HepG2 (cell line): ENCODE measurements around the gene KRTCAP2. TPM values are rescaled to one million over a fixed set of nuclear protein-coding genes. Genes with fewer than 3 reads are reported as not detected.

Experiments used
- ARHGAP35 ChIP-seq: sonication (generic); formaldehyde crosslinking; IDR thresholded peaks from 2 replicates; pipeline ENCODE4 v1.9.0; 2022; ENCODE audit warnings: mild to moderate bottlenecking, inconsistent platforms, moderate library complexity, missing genetic modification reagents, borderline replicate concordance
- ASH2L ChIP-seq: fragments of 300-600, 200-600 bp; sonication (generic); IDR thresholded peaks from 2 replicates; pipeline ENCODE4 v1.7.0; 2017; ENCODE audit warnings: low read depth, mild to moderate bottlenecking, moderate library complexity, mixed read lengths, low read length; ENCODE audit not compliant: insufficient read length
- ELF3 ChIP-seq: IDR thresholded peaks from 2 replicates; pipeline ENCODE4 v1.6.1; 2016; ENCODE audit warnings: missing genetic modification reagents, missing compliant biosample characterization
- HMG20A ChIP-seq: IDR thresholded peaks from 2 replicates; pipeline ENCODE4 v1.6.1; 2016; ENCODE audit warnings: borderline replicate concordance
- HOXA5 ChIP-seq: sonication (generic); formaldehyde crosslinking; IDR thresholded peaks from 2 replicates; pipeline ENCODE4 v1.4.0; 2020; ENCODE audit warnings: missing genetic modification reagents
- IRX3 ChIP-seq: sonication (generic); formaldehyde crosslinking; IDR thresholded peaks from 2 replicates; pipeline ENCODE4 v1.8.1; 2023; ENCODE audit warnings: mild to moderate bottlenecking, low read depth, missing genetic modification reagents, borderline replicate concordance
- MAF1 ChIP-seq: sonication (generic); formaldehyde crosslinking; IDR thresholded peaks from 2 replicates; pipeline ENCODE4 v1.5.0; 2020; ENCODE audit warnings: missing genetic modification reagents, borderline replicate concordance
- NKX3-1 ChIP-seq: sonication (generic); formaldehyde crosslinking; IDR thresholded peaks from 2 replicates; pipeline ENCODE4 v1.5.0; 2020; ENCODE audit warnings: missing genetic modification reagents
- SOX5 ChIP-seq: IDR thresholded peaks from 2 replicates; pipeline ENCODE4 v1.6.1; 2016; ENCODE audit warnings: borderline replicate concordance
- ZNF329 ChIP-seq: sonication (generic); formaldehyde crosslinking; IDR thresholded peaks from 2 replicates; pipeline ENCODE4 v1.9.0; 2021; ENCODE audit warnings: low read depth, mild to moderate bottlenecking, missing genetic modification reagents
- ZNF350 ChIP-seq: sonication (generic); formaldehyde crosslinking; IDR thresholded peaks from 2 replicates; pipeline ENCODE4 v1.4.0; 2020; ENCODE audit warnings: mild to moderate bottlenecking, low read depth, missing genetic modification reagents, borderline replicate concordance
- ZNF441 ChIP-seq: sonication (generic); formaldehyde crosslinking; IDR thresholded peaks from 2 replicates; pipeline ENCODE4 v1.7.0; 2021; ENCODE audit warnings: missing genetic modification reagents, borderline replicate concordance
- ZNF678 ChIP-seq: sonication (generic); formaldehyde crosslinking; IDR thresholded peaks from 2 replicates; pipeline ENCODE4 v1.4.0; 2020; ENCODE audit warnings: mild to moderate bottlenecking, missing genetic modification reagents
- ZNF7 ChIP-seq: IDR thresholded peaks from 2 replicates; pipeline ENCODE4 v1.6.1; 2016; ENCODE audit warnings: missing biosample characterization, missing genetic modification reagents
- ZNF724P ChIP-seq: sonication (generic); formaldehyde crosslinking; IDR thresholded peaks from 2 replicates; pipeline ENCODE4 v1.8.0; 2022; ENCODE audit warnings: missing genetic modification reagents, borderline replicate concordance
- ZNF777 ChIP-seq: sonication (generic); formaldehyde crosslinking; IDR thresholded peaks from 2 replicates; pipeline ENCODE4 v1.4.0; 2020; ENCODE audit warnings: missing genetic modification reagents
- polyA plus RNA-seq, 8 experiments: library from polyadenylated mRNA; depleted of rRNA in 3 of 8; stranded (reverse) in 7 of 8; unstranded in 1 of 8; fragments of >200 nt; fragmentation: Illumina TruSeq in 4 of 8; extraction: Trizol in 4 of 8; gene quantifications; 2 replicates each; pipeline versions ENCODE4 v1.2.1 to v1.2.3, GENCODE V29; 2011 to 2016; ENCODE audit warnings: low read depth in 4 of 8, missing spikeins in 1 of 8, mixed read lengths in 1 of 8; ENCODE audit not compliant: insufficient read depth in 1 of 8
- total RNA-seq, 5 experiments: library from RNA; depleted of rRNA; stranded (reverse); fragments of >200 nt; fragmentation: Illumina TruSeq; extraction: Trizol; gene quantifications; 2 replicates each; pipeline ENCODE4 v1.2.3, GENCODE V29; 2016; ENCODE audit warnings: low read depth in 1 of 5
- TF ChIP-seq, protein P1 (sequence below): sonication (generic); formaldehyde crosslinking; IDR thresholded peaks from 2 replicates; pipeline ENCODE4 v1.8.0; 2023; ENCODE audit warnings: mild to moderate bottlenecking, missing genetic modification reagents
- TF ChIP-seq, protein P2 (sequence below): sonication (generic); formaldehyde crosslinking; IDR thresholded peaks from 2 replicates; pipeline ENCODE4 v1.5.0; 2020; ENCODE audit warnings: missing genetic modification reagents, mild to moderate bottlenecking, borderline replicate concordance
- TF ChIP-seq, protein P3 (sequence below): sonication (generic); formaldehyde crosslinking; IDR thresholded peaks from 2 replicates; pipeline ENCODE4; 2020; ENCODE audit warnings: missing genetic modification reagents, mild to moderate bottlenecking, borderline replicate concordance
- TF ChIP-seq, protein P4 (sequence below): sonication (generic); formaldehyde crosslinking; IDR thresholded peaks from 2 replicates; pipeline ENCODE4 v1.8.1; 2023; ENCODE audit warnings: mild to moderate bottlenecking, moderate library complexity, missing genetic modification reagents
- TF ChIP-seq, protein P5 (sequence below): sonication (generic); formaldehyde crosslinking; IDR thresholded peaks from 2 replicates; pipeline ENCODE4 v1.4.0; 2020; ENCODE audit warnings: mild to moderate bottlenecking, missing genetic modification reagents
- TF ChIP-seq, protein P6 (sequence below): sonication (generic); formaldehyde crosslinking; IDR thresholded peaks from 2 replicates; pipeline ENCODE4 v1.5.1; 2020; ENCODE audit warnings: missing genetic modification reagents, mild to moderate bottlenecking, borderline replicate concordance

The KRTCAP2 gene
- total and polyA plus RNA-seq, 2 of the 13 experiments (the other 11 are each of a cell fraction or from before 2014, with no cell fraction given) = 77.3 to 79.4 TPM

DNA sequence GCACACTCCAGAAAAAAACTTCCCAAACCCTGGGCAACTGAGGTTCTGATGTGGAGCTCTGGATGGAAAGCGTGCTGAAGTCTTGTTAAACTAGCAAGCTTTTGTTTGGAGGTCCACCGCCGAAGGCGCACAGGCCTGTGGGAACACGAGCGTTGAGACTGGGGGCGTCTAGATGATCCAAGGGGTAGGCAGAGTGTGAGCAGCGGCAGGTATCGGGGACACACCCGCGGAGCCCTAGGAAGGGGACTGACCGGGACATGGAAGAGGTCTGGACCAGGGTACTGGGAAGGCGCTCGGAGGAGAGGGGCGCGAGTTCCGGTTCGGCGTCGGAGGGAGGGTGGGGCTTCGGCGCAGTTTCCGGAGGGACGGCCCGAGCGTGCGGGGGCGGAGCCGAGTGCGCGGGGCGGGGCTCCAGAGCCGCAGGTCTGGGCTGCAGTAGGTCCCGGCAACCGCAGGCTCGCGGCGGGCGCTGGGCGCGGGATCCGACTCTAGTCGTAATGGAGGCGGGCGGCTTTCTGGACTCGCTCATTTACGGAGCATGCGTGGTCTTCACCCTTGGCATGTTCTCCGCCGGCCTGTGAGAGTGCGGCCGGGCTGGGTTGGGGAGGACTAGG, 37.6 kb downstream of the KRTCAP2 start, which contains the start of gene SLC50A1 (continued):
- TF ChIP-seq ARHGAP35 (peak; percentile 73; the same call in 1 of the 2 replicates), ZNF7 (CRISPR knock-in tag) (peak; percentile 41; the same call in 1 of the 2 replicates), ZNF329 (0 out of 2 replicates have a peak, but pooled peaks have one; percentile 20), HOXA5 (CRISPR knock-in tag) (no peak), ELF3 (no peak; the same call in 1 of the 2 replicates), ZNF777 (CRISPR knock-in tag) (peak; percentile 46; the same call in 1 of the 2 replicates), ZNF441 (CRISPR knock-in tag) (peak; percentile 55; the same call in 1 of the 2 replicates), ZNF724P (CRISPR knock-in tag) (0 out of 2 replicates have a peak, but pooled peaks have one; percentile 54), ASH2L (peak; percentile 65), IRX3 (CRISPR knock-in tag) (peak; percentile 35; the same call in 1 of the 2 replicates), MAF1 (no peak), ZNF678 (CRISPR knock-in tag) (peak; percentile 59; the same call in 1 of the 2 replicates), HMG20A (CRISPR knock-in tag) (no peak), SOX5 (peak; percentile 9; the same call in 1 of the 2 replicates), NKX3-1 (CRISPR knock-in tag) (peak; percentile 58; the same call in 1 of the 2 replicates), ZNF350 (CRISPR knock-in tag) (peak; percentile 73; the same call in 1 of the 2 replicates)
- TF ChIP-seq, protein P1, sequence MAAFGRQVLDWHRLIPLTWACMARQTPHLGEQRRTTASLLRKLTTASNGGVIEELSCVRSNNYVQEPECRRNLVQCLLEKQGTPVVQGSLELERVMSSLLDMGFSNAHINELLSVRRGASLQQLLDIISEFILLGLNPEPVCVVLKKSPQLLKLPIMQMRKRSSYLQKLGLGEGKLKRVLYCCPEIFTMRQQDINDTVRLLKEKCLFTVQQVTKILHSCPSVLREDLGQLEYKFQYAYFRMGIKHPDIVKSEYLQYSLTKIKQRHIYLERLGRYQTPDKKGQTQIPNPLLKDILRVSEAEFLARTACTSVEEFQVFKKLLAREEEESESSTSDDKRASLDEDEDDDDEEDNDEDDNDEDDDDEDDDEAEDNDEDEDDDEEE (CRISPR knock-in tag) = no peak
- TF ChIP-seq, protein P2, sequence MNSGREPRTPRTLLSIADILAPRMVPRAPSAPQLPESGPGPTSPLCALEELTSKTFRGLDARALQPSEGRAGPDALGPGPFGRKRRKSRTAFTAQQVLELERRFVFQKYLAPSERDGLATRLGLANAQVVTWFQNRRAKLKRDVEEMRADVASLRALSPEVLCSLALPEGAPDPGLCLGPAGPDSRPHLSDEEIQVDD (CRISPR knock-in tag) = no peak; the same call in 1 of the 2 replicates
- TF ChIP-seq, protein P3, sequence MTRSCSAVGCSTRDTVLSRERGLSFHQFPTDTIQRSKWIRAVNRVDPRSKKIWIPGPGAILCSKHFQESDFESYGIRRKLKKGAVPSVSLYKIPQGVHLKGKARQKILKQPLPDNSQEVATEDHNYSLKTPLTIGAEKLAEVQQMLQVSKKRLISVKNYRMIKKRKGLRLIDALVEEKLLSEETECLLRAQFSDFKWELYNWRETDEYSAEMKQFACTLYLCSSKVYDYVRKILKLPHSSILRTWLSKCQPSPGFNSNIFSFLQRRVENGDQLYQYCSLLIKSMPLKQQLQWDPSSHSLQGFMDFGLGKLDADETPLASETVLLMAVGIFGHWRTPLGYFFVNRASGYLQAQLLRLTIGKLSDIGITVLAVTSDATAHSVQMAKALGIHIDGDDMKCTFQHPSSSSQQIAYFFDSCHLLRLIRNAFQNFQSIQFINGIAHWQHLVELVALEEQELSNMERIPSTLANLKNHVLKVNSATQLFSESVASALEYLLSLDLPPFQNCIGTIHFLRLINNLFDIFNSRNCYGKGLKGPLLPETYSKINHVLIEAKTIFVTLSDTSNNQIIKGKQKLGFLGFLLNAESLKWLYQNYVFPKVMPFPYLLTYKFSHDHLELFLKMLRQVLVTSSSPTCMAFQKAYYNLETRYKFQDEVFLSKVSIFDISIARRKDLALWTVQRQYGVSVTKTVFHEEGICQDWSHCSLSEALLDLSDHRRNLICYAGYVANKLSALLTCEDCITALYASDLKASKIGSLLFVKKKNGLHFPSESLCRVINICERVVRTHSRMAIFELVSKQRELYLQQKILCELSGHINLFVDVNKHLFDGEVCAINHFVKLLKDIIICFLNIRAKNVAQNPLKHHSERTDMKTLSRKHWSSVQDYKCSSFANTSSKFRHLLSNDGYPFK (CRISPR knock-in tag) = no peak; the same call in 1 of the 2 replicates
- TF ChIP-seq, protein P4, sequence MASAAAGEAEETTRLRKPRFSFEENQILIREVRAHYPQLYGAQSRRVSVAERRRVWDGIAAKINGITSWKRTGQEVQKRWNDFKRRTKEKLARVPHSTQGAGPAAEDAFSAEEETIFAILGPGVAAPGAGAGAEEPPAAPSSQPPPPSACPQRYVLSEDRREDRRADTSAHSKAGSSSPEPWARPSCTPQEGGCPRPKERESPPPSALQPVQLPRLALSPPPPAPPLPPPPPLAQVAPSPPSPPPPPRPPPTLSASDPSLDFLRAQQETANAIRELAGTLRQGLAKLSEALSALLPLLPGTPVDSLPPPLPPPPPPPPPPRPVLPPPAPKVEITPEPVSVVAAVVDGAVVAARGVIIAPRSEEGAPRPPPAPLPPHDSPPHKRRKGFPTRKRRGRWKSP (CRISPR knock-in tag) = peak; percentile 27; the same call in 1 of the 2 replicates
- TF ChIP-seq, protein P5, sequence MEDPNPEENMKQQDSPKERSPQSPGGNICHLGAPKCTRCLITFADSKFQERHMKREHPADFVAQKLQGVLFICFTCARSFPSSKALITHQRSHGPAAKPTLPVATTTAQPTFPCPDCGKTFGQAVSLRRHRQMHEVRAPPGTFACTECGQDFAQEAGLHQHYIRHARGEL (CRISPR knock-in tag) = no peak
- TF ChIP-seq, protein P6, sequence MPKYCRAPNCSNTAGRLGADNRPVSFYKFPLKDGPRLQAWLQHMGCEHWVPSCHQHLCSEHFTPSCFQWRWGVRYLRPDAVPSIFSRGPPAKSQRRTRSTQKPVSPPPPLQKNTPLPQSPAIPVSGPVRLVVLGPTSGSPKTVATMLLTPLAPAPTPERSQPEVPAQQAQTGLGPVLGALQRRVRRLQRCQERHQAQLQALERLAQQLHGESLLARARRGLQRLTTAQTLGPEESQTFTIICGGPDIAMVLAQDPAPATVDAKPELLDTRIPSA (CRISPR knock-in tag) = 0 out of 2 replicates have a peak, but pooled peaks have one; percentile 14
